Parathyroid adenoma (tissue), 2 donors: ENCODE results near the gene ATF7IP2.
"Not testable (repeated sequence)": the region's sequence is repeated elsewhere in the genome, so short reads cannot be mapped to it uniquely, and the experiment has no call there.

ENCODE experiments used
- H2AFZ ChIP-seq: fragments of 300-600 bp; sonication (generic); one replicate; pipeline ENCODE4 v1.7.0; 2017; ENCODE audit warnings: antibody characterized with exemption, mild to moderate bottlenecking
- H3K27ac ChIP-seq: fragments of 300-600 bp; sonication (generic); one replicate; pipeline ENCODE4 v1.7.0; 2017
- H3K27me3 ChIP-seq: fragments of 300-600 bp; sonication (generic); one replicate; pipeline ENCODE4 v1.7.0; 2017; ENCODE audit warnings: low read length; ENCODE audit not compliant: control insufficient read depth, insufficient read depth
- H3K36me3 ChIP-seq: fragments of 300-600 bp; sonication (generic); one replicate; pipeline ENCODE4 v1.7.0; 2017; ENCODE audit warnings: low read length; ENCODE audit not compliant: control insufficient read depth, insufficient read depth
- H3K4me1 ChIP-seq: fragments of 300-600 bp; sonication (generic); one replicate; pipeline ENCODE4 v1.7.0; 2017; ENCODE audit warnings: control low read depth
- H3K4me2 ChIP-seq: fragments of 300-600 bp; sonication (generic); one replicate; pipeline ENCODE4 v1.7.0; 2017; ENCODE audit warnings: low read length
- H3K4me3 ChIP-seq: fragments of 300-600 bp; sonication (generic); one replicate; pipeline ENCODE4 v1.7.0; 2017; ENCODE audit warnings: low read depth, low read length
- H3K79me2 ChIP-seq: fragments of 300-600 bp; sonication (generic); one replicate; pipeline ENCODE4 v1.7.0; 2017; ENCODE audit warnings: control low read depth
- H3K9ac ChIP-seq: fragments of 300-600 bp; sonication (generic); one replicate; pipeline ENCODE4 v1.7.0; 2017; ENCODE audit warnings: mild to moderate bottlenecking
- H3K9me3 ChIP-seq: fragments of 300-600 bp; sonication (generic); one replicate; pipeline ENCODE4 v1.7.0; 2017; ENCODE audit warnings: low read length; ENCODE audit not compliant: control insufficient read depth
- CTCF ChIP-seq: fragments of 300-600 bp; sonication (generic); IDR thresholded peaks from one replicate; pipeline ENCODE4 v1.7.0; 2017; ENCODE audit warnings: antibody characterized with exemption, mild to moderate bottlenecking
- donor health status: primary hyperparathyroidism.

ATF7IP2 gene

GRCh38 chr16:10408824-10409381, 23.0 kb downstream of the ATF7IP2 start:
- H3K27me3 ChIP-seq, result no peaks in the 10 kb centered on the region
- H3K36me3 ChIP-seq, result no peaks in the 10 kb centered on the region
- H3K79me2 ChIP-seq, result no peaks in the 10 kb centered on the region
- no peak overlapping the region for H3K4me3 ChIP-seq
- no peak overlapping the region for H2AFZ ChIP-seq
- H3K9ac ChIP-seq, result no peak overlapping the region
- TF ChIP-seq CTCF, result no peak
- no peaks in the 10 kb centered on the region for H3K4me1 ChIP-seq
- no peak overlapping the region for H3K4me2 ChIP-seq
- H3K9me3 ChIP-seq, result no peaks in the 10 kb centered on the region
- H3K27ac ChIP-seq, result no peak overlapping the region

GRCh38 chr16:10409713-10410112, 23.9 kb downstream of the ATF7IP2 start:
- not testable (repeated sequence) for H3K79me2 ChIP-seq, H3K4me3 ChIP-seq, H3K27ac ChIP-seq, H3K36me3 ChIP-seq, H2AFZ ChIP-seq, H3K9ac ChIP-seq, H3K4me2 ChIP-seq, H3K4me1 ChIP-seq, H3K27me3 ChIP-seq, H3K9me3 ChIP-seq

GRCh38 chr16:10410469-10410868, 24.6 kb downstream of the ATF7IP2 start:
- no peak overlapping the region for H3K9ac ChIP-seq
- no peak overlapping the region for H2AFZ ChIP-seq
- H3K4me3 ChIP-seq, result no peak overlapping the region
- H3K4me2 ChIP-seq, result no peak overlapping the region
- H3K27ac ChIP-seq, result no peak overlapping the region
- no peaks in the 10 kb centered on the region for H3K4me1 ChIP-seq
- H3K27me3 ChIP-seq, result no peaks in the 10 kb centered on the region
- H3K79me2 ChIP-seq, result no peaks in the 10 kb centered on the region
- H3K36me3 ChIP-seq, result no peaks in the 10 kb centered on the region
- no peak for TF ChIP-seq CTCF
- no peaks in the 10 kb centered on the region for H3K9me3 ChIP-seq

- H3K4me3 ChIP-seq, result no peak overlapping the region
- no peaks in the 10 kb centered on the region for H3K9me3 ChIP-seq
- H3K4me2 ChIP-seq, result no peak overlapping the region
- H3K27me3 ChIP-seq, result no peaks in the 10 kb centered on the region
- H3K9ac ChIP-seq, result no peak overlapping the region
- H3K27ac ChIP-seq, result no peak overlapping the region
- H3K4me1 ChIP-seq, result no peaks in the 10 kb centered on the region
- no peaks in the 10 kb centered on the region for H3K79me2 ChIP-seq
- no peak overlapping the region for H2AFZ ChIP-seq
- TF ChIP-seq CTCF, result no peak
- H3K36me3 ChIP-seq, result no peaks in the 10 kb centered on the region
Measured at GRCh38 chr16:10412935-10413601, 27.2 kb downstream of the ATF7IP2 start.

GRCh38 chr16:10418204-10418603, 32.3 kb downstream of the ATF7IP2 start:
- not testable (repeated sequence) for H3K27ac ChIP-seq, H3K4me1 ChIP-seq, H2AFZ ChIP-seq, H3K27me3 ChIP-seq, H3K79me2 ChIP-seq, H3K4me2 ChIP-seq, H3K9ac ChIP-seq, H3K36me3 ChIP-seq, H3K9me3 ChIP-seq, H3K4me3 ChIP-seq

- no peaks in the 10 kb centered on the region for H3K27me3 ChIP-seq
- no peaks in the 10 kb centered on the region for H3K9me3 ChIP-seq
- H2AFZ ChIP-seq, result no peak overlapping the region
- no peak overlapping the region for H3K27ac ChIP-seq
- H3K4me2 ChIP-seq, result no peak overlapping the region
- TF ChIP-seq CTCF, result no peak
- no peaks in the 10 kb centered on the region for H3K4me1 ChIP-seq
- no peaks in the 10 kb centered on the region for H3K36me3 ChIP-seq
- H3K9ac ChIP-seq, result no peak overlapping the region
- H3K4me3 ChIP-seq, result no peak overlapping the region
- H3K79me2 ChIP-seq, result no peaks in the 10 kb centered on the region
Measured at GRCh38 chr16:10419701-10420100, 33.8 kb downstream of the ATF7IP2 start.
